HG02642 (cell line): ENCODE data around the gene ARL14EP.

Experiments
- ATAC-seq: cut with Tn5 transposase; IDR thresholded peaks from one replicate; pipeline ENCODE4 v1.9.1; 2021; ENCODE audit warnings: mild to moderate bottlenecking; ENCODE audit not compliant: unreplicated experiment, poor library complexity

ARL14EP gene

DNA sequence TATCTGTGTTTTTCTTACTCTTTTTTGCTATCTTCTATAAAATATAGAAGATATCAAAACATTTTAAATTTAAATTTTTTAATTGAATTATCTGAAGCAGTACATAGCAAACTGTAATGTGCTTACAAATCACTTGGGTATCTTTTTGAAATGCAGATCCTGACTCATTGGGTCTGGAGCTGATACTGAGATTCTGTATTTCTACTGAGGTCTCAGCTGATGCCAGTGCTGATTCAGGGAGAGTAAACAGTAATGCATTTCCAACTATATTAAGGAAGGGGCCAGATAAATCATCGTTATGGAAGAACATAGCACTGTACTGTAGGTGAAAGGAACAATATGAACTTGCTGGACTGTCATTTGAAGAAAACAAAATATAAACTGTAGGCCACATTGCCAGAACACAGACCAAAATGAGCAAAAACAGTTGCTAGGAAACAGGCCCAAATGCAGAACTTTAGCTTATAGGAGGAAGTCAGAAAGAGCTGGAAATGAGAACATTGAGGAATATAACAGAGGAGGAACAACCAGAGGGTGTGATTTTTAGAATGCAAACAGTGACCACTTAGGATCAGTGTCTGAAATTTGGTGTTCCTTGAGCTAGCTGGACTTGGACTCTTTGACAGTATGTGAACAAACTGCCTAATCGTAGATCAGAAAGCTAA is 3.3 kb downstream of the ARL14EP start:
- ATAC-seq: no peak

GRCh38 chr11:30326906-30327305 is 4.0 kb downstream of the ARL14EP start:
- ATAC-seq: no peak

- no peak for ATAC-seq
Observed at GRCh38 chr11:30328681-30329080, 5.8 kb downstream of the ARL14EP start.

DNA sequence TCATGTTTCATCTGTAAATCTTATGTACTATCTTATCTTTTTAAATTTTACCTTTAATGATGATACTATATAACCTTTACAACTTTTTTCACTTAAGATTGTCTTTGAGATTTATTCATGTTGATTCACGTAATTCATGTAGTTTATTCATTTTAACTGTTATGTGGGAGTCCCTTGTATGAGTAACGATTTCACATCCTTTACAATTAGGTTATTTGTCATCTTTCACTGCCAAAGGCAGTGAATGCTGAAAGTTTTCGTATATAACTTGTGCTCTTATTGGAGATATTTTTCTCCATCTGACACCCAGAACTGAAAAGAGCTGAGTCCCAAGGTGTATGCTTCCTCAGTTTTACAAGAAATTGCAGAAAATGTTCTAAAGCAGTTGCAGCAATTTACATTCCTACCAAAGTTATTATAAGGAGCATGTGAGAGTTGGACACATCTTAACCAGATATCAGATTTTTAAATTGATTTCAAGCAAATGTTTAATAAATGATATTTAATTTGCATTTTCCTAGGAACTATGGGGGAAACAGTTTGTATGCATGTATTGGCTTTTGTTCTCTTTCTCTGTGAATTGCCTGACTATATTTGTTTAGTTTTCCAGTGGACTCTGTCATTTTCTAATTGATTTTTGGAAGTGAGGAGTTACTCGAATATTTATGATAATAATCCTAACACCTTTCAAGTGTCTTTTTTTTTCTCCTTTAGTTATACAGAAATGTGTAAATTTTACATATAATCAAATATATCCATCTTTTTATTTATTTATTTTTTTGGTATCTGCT is 6.4 kb downstream of the ARL14EP start:
- no peak for ATAC-seq

GRCh38 chr11:30333405-30333804 is 10.5 kb downstream of the ARL14EP start:
- peak; percentile 70 for ATAC-seq

DNA sequence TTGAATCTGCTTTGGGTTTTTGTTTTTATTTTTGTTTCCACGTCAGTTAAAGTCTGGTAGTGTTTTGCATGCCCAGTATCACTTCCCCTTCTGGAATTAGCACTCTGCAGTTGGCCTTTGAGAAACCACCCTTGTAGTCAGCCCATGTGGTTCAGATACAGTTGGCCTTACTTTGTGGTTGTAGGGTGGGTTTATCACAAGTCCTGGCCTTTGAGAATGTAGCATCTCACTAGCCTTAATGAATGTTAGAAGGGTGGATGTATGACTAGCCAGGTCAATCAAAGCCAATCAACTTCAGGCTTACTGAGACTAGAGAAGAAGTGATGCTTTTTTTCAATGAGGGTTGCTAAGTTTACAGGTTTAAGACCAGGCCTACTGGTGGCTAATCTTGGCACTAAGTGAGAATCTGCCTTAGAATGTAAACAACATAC is 19.8 kb downstream of the ARL14EP start:
- ATAC-seq: peak; percentile 97

DNA sequence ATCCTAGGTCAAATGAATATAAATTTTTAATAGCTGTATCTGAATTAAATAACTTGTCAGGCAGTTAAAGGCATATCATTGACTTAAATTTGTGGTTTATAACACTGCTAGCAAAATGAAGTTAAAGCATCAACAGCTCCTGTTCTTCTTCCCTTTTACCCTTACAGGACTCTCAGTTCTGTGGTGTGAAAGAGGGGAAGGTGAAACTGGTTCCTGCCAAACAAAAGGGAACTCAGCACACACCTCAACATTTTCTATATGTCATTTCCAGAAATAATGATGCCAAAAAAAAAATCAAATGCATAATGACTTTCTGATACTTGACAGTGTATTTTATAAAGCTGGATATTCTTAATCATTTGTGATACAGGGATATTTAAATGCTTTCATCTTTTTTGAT is 21.2 kb downstream of the ARL14EP start:
- ATAC-seq: no peak

DNA sequence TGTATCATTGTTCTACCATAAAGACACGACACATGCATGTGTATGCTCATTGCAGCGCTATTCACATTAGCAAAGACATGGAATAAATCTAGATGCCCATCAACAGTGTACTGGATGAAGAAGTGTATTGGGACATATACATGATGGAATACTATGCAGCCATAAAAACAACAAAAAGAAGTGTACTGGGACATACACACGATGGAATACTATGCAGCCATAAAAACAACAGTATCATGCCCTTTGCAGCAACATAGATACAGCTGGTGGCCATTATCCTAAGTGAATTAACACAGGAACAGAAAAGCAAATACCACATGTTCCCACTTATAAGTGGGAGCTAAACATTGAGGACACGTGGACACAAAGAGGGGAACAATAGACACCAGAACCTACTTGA is 22.7 kb downstream of the ARL14EP start:
- ATAC-seq: no peak

GRCh38 chr11:30346068-30346688 is 23.3 kb downstream of the ARL14EP start:
- no peak for ATAC-seq

GRCh38 chr11:30348035-30348434 is 25.1 kb downstream of the ARL14EP start:
- ATAC-seq: no peak

- ATAC-seq: no peak
Observed at GRCh38 chr11:30349885-30350284, 27.0 kb downstream of the ARL14EP start.

- no peak for ATAC-seq
Observed at GRCh38 chr11:30350384-30350783, 27.5 kb downstream of the ARL14EP start.

DNA sequence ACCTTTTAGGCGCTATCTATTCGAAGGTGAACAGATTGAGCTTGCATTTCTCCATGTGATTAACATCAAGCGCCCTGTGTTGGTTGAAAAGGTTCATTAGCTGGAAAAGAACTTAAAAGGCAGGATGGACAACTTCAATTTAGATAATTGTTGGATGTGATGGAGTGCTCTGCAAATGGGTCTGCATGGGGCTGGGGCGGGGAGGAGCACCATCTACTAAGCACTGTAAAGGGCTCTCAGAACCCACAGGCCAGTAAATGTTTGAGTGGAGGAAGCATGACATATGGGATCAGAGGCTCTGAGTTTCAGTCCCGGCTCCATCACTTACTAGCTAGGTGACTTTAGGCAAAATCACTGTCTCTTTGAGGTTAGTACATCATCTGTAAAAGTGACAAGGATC is 28.2 kb downstream of the ARL14EP start:
- no peak for ATAC-seq

GRCh38 chr11:30356391-30356790 is 33.5 kb downstream of the ARL14EP start:
- no peak for ATAC-seq

GRCh38 chr11:30357872-30358271 is 35.0 kb downstream of the ARL14EP start:
- no peak for ATAC-seq

DNA sequence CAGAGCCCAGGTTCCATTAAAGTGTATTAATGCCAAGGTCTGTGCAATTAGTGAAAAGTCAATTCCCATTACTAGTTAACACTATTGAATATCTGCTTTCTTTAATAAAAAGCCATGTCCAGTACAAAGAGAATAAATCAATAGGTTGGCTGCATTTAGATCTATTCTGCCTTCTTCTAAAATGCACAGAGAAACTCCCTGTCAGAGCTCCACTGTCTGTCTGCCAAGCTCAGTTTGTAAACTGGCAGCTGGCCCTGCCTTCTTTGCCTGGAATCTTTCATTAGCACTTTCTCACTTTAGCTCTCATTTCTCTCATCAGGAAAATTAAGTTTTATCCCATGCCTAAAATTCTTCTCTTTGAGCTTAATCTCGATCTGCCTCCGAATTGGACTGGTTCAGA is 35.6 kb downstream of the ARL14EP start:
- no peak for ATAC-seq

- no peak for ATAC-seq
Observed at GRCh38 chr11:30360741-30361140, 37.8 kb downstream of the ARL14EP start.

GRCh38 chr11:30364139-30364836 is 41.4 kb downstream of the ARL14EP start:
- ATAC-seq: no peak

DNA sequence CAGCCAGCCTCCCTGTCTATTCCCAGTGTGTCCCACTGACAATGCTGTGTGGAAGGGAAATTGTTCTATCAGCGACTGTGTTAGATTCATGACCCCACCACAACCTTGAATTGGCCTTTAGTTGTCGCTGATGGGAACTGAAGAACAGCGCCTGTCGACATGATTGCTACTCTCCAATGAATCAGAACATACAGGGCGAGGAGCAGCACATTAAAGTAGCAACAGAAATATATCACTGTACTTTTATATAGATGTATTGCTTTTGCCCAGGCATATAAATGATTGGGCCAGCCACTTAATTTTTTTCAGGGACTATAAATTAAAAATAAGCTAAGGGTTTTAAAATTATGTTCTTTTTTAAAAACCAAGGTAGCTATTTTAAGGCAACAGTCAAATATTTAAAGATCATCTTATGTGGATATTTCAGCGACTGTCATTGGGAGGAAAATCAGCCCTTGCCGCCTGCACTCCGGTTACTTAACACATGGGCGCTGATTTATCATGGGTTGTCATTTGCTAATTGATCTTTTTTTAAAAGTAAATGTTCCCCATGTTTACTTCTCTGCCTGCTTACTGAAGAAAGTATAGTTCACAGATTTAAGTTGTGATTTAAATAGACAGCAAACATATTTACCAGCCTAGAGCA is 42.1 kb downstream of the ARL14EP start:
- no peak for ATAC-seq

GRCh38 chr11:30365793-30366517 is 43.1 kb downstream of the ARL14EP start:
- no peak for ATAC-seq
